22Rv1 (cell line): ENCODE data around the gene TRIM43.

Source experiments
- ZFX ChIP-seq: fragments of 450-650 bp; IDR thresholded peaks from 2 replicates; pipeline ENCODE4 v1.6.1; 2017; ENCODE audit warnings: antibody characterized with exemption, borderline replicate concordance
- TF ChIP-seq, protein P1 (sequence below): fragments of 450-650 bp; IDR thresholded peaks from 2 replicates; pipeline ENCODE4 v1.5.1; 2017; ENCODE audit warnings: mild to moderate bottlenecking

- TF ChIP-seq, protein P1, sequence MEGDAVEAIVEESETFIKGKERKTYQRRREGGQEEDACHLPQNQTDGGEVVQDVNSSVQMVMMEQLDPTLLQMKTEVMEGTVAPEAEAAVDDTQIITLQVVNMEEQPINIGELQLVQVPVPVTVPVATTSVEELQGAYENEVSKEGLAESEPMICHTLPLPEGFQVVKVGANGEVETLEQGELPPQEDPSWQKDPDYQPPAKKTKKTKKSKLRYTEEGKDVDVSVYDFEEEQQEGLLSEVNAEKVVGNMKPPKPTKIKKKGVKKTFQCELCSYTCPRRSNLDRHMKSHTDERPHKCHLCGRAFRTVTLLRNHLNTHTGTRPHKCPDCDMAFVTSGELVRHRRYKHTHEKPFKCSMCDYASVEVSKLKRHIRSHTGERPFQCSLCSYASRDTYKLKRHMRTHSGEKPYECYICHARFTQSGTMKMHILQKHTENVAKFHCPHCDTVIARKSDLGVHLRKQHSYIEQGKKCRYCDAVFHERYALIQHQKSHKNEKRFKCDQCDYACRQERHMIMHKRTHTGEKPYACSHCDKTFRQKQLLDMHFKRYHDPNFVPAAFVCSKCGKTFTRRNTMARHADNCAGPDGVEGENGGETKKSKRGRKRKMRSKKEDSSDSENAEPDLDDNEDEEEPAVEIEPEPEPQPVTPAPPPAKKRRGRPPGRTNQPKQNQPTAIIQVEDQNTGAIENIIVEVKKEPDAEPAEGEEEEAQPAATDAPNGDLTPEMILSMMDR = no peak
- no peak for TF ChIP-seq ZFX
Measured at GRCh38 chr2:95551055-95551568, 40.7 kb upstream of the TRIM43 start.
